Left ventricle myocardium superior (tissue), 1 donor: Measurements from ENCODE around the gene KLK15. TPM values are rescaled to one million over a fixed set of nuclear protein-coding genes. Genes with fewer than 3 reads are reported as not detected.
"Not testable (repeated sequence)": the region's sequence is repeated elsewhere in the genome, so short reads cannot be mapped to it uniquely, and the experiment has no call there.

Source experiments
- ATAC-seq: fragments of 200-7000 bp; cut with Tn5 transposase; one replicate; pipeline ENCODE4 v1.9.1; 2020; ENCODE audit warnings: mild to moderate bottlenecking, moderate library complexity
- DNase-seq: peaks from one replicate; pipeline ENCODE4 v3.0.0-alpha.2; 2020
- intact Hi-C: fragments of 100-400 bp; cut with micrococcal nuclease; formaldehyde crosslinking; loops from one replicate; pipeline ENCODE4 v1.11.0; 2022
- total RNA-seq: library from RNA; stranded (reverse); fragmentation: NEBNext Ultra II Directional; extraction: Animal tissue kit (Norgen Biotek cat#: 25700); gene quantifications from one replicate; pipeline ENCODE4 v1.2.1, GENCODE V29; 2021
- donor health status: DM: no; HTN: yes; CAD: no; lungs with severe emphysema.

The KLK15 gene
- total RNA-seq, 1 donor from 2014 or later: not detected

DNA sequence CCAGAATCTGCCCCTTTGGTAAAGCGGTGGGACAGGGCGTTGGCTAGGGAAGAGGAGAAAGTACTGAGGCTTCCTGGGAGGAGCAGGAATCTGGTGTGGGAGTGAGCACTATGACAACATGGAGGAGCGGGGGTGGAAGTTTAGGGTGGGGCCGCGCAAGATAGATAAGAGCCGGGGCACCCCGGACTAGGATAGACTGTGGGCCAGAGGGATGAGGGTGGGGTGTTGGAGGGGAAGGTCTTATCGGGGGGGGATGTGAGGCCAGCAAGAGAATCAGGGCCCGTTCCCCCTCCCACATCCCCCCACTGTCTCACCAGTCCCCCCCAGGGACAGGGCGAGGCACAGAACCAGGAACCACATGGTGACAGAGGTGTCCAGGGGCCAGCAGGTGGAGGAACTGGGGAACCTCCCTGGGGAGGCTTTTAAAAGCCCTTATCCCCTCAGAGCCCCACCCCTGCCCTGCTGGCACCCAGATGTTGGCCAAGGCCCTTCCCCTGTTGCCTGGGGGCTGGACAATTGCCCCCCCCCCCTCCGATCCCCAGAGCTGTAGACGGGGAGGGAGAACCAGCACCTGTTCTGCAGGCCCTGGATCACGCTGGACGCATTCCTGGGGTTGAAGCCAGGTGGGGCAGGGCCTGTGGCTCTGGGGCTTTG lies 9.9 kb downstream of the KLK15 start, which contains the start of gene KLK1:
TSS of gene KLK1 (minus strand) at position 399 of the 654 bp plus-strand sequence. CDS start at position 360, 39 bp downstream.
- peak; percentile 19 for ATAC-seq
- no peak for DNase-seq
- intact Hi-C loops: no loop called here

DNA sequence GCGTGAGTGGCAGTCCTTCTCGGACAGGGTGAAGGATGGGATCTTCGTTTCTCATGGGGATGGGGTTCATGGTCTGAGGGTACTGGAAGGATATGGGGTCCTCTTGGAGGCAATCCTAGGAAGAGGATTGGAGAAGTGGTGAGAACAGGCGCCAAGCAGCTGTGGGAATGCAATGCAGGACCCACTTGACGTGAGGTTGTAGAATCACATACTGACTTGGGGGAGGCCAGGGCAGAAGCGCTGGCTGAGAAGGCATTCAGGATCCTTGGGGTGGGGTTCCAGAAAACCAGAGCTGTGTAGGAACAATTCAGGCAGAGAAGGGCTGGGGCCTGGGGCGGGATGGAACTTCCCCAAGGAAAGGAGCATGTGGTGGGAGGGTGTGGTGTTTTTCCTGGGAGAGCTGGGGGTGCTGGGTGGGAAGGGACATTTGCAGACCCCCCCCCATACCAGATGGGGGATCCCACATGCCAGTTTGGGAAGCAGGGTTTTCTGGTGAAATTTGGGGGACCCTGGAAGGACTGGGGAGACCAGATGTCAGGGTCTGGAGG lies 10.6 kb downstream of the KLK15 start:
- DNase-seq (no peak), ATAC-seq (no peak)
- intact Hi-C loops: no loop called here

- DNase-seq (no peak), ATAC-seq (no peak)
- intact Hi-C loops: no loop called here
These were observed 11.8 kb downstream of the KLK15 start for GRCh38 chr19:50821622-50822021.

DNA sequence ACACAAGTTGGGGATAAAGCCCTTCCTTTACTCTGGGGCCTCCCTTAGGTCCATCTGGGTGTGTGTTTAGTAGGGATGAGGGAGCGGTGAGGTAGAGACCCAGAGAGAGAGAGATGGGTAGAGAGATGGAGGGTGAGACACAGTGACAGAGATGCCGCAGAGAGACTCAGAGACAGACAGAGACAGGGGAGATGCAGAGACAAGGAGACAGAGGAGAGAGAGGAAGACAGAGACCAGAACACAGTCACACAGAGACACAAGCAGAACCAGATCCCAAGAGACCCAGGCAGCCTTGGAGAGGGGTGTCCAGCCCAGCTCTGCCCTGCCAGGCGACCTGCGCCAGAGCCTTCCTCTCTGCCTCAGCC lies 12.1 kb downstream of the KLK15 start:
- intact Hi-C loops: no loop called here
- ATAC-seq: no peak
- no peak for DNase-seq

GRCh38 chr19:50820549-50821247 lies 12.7 kb downstream of the KLK15 start:
- DNase-seq: no peak
- peak; percentile 68 for ATAC-seq

GRCh38 chr19:50820086-50820485 lies 13.3 kb downstream of the KLK15 start:
- DNase-seq (no peak), ATAC-seq (no peak)
- intact Hi-C loops: no loop called here

More at GRCh38 chr19:50820549-50821247, 12.7 kb downstream of the KLK15 start:
- intact Hi-C loops: no loop called here

- DNase-seq: no peak
- ATAC-seq: no peak
- intact Hi-C loops: no loop called here
These were observed 13.7 kb downstream of the KLK15 start for GRCh38 chr19:50819636-50820035.

DNA sequence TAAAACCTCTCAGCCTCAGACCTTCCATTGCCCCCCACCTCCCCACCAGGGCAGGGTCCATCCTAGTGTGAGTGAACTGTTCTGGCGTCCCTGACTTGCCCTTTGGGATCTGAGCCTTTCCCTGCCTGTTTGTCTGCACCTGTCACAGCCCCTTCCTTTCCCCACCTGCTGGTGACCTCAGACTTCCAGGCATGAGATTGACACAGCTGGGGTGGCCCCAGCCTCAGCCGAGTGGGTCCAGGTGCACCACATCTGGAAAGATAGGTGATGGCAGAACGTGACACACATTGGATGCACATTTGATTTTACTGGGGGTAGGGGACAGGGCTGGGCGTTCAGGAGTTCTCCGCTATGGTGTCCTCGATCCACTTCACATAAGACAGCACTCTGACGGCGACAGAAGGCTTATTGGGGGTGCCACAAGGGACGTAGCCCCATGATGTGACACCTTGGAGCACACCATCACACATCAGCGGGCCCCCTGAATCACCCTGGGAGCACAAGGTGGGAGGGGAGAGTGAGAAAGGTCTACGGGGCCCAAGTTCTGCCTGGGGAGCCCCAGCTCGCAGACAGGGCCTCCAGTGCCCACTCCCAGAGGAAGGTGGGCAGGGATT lies 14.4 kb downstream of the KLK15 start:
- intact Hi-C loops: no loop called here
- ATAC-seq: no peak
- DNase-seq: no peak

- intact Hi-C loops: no loop called here
- DNase-seq: peak; percentile 46
- ATAC-seq: peak; percentile 40
These were observed 15.2 kb downstream of the KLK15 start for GRCh38 chr19:50817941-50818858.

- intact Hi-C loops: no loop called here
- ATAC-seq (no peak), DNase-seq (no peak)
These were observed 17.9 kb downstream of the KLK15 start for GRCh38 chr19:50815439-50815838.

GRCh38 chr19:50814883-50815282 lies 18.5 kb downstream of the KLK15 start:
- intact Hi-C loops: no loop called here
- ATAC-seq (no peak), DNase-seq (no peak)

- ATAC-seq: no peak
- DNase-seq: no peak
- intact Hi-C loops: no loop called here
These were observed 20.9 kb downstream of the KLK15 start for GRCh38 chr19:50812474-50812873.

DNA sequence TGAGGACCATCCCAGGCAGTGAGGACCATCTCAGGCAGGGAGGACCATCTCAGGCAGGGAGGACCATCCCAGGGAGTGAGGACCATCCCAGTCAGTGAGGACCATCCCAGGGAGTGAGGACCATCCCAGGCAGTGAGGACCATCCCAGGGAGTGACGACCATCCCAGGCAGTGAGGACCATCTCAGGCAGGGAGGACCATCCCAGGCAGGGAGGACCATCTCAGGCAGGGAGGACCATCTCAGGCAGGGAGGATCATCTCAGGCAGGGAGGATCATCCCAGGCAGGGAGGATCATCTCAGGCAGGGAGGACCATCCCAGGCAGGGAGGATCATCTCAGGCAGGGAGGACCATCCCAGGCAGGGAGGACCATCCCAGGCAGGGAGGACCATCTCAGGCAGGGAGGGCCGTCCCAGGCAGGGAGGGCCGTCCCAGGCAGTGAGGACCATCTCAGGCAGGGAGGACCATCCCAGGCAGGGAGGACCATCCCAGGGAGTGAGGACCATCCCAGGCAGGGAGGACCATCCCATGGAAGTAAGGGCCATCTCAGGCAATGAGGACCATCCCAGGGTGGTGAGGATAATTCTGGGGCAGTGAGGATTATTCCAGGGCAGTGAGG lies 21.6 kb downstream of the KLK15 start:
- ATAC-seq, intact Hi-C loops, DNase-seq: not testable (repeated sequence)

DNA sequence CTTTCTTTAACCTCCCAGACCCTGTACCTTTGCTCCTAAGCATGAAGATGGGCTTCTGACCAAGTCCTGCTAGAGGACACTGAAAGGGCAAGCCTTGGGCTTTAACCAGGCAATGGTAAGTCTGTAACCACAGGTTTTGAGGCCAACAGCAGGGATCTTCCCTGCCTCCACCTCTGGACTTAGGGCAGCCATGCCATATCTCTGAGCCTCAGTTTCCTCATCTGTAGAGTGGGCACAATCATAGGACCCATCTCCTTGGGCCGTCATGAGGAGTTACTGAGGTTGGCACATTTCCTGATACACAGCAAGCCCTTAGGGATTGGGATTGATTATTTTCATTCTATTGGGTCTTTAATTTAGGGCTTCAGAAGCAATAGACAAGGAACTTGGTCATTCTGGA lies 24.5 kb downstream of the KLK15 start:
- no peak for DNase-seq
- no peak for ATAC-seq
- intact Hi-C loops: no loop called here

DNA sequence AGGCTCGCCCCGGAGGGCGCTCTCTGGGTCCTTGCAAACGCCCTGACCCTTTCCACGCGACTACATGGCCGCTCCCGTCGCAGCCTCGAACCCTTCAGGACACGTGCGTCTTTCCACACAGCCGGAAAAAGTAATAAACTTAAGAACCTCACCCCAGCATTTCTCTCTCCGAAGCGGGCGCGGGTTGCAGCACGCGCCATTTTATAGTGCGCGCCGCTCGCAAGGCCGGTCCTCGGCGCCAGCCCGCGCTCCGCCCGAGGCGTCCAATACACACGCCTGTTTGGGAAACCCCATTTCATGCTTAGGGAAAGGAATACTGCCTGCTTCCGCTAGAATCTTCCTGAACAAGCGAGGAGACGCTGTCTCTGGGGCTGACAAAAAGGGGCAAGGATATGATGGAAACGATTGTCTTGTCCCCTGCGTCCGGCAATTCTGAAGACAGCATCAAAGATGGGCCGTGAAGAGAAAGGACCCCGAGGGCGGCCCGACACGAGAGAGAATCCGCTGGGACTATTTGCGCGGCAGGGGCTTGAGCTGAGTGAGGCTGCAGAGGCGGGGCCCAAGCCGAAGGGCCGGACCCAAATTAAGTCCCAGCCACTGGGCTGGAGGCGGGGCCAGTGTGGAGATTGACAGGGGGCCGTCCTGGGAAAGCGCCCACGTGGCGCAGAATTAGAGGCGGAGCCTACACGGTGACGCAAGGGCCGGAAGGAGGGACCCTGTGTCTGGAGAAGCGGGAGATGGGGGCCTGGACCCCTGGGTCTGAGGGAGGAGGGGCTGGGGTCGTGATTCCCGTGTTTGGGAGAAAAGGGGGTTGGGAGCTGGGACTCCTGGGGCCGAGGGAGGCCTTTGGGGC lies 28.7 kb downstream of the KLK15 start:
- intact Hi-C loops: no loop called here
- DNase-seq: peak; percentile 99
- ATAC-seq: peak; percentile 99

DNA sequence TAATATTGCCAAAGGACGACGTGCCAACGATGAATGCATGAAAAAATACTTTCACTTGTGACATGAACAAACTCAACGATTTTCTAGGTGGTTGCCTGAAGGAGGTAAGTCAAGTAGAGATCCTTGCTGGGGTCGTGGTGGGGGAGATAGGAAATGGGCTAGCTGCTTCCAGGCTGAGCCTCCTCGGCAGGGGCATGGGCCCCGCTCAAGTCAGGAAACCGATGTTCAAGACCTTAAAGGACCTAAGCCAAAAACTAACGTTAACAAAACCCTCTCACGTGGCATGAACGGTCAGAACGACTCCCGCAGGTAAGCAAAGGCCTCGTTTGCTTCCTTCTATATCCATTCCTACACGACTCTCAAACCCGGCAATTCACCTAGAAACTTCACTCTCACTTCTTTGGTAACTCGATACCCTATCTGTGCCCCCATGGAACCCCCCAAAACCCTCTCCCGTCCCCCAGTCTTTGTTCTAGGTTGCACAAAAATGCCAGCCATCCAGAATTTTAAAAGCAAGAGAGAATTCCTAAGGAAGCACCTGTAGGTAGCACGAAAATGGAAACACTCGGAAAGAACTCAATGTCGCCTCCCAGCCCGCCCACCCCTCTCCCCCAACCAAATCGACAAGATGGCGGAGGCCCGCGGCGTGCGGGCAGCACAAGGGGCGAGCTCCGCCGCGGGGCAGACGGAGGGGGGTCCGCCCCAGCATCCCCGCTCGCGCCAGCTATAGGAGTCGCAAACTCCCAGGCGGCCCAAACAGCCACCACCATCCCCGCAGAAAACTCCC lies 29.5 kb downstream of the KLK15 start:
- DNase-seq (no peak), ATAC-seq (peak; percentile 1)
- intact Hi-C loops: no loop called here

DNA sequence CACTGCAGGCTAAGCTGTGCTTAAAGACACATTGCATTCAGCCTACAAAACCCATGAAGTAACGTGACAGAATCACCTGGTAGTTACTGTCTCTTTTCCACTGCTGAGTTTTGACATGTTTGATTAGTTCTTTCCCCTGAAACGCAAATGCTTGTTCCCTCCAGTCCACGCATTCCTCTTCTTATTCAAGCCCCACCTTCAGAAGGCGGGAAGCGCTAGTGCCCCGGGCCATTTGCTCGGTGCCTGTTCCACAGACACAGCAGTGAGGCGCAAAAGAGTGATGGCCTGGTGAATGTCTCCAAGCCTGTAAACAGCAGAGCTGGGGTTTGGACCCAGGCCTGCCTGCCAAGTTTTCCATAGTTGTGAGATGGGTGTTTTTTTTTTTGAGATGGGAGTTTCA lies 32.3 kb downstream of the KLK15 start:
- intact Hi-C loops: no loop called here
- DNase-seq (no peak), ATAC-seq (no peak)
